Panc1 (cell line): Measurements from ENCODE around the gene TGM3. TPM values are rescaled to one million over a fixed set of nuclear protein-coding genes. Genes with fewer than 3 reads are reported as not detected.

ENCODE experiments used
- ATAC-seq: fragments of 200-7000 bp; cut with Tn5 transposase; 2 replicates; pipeline ENCODE4 v1.9.1; 2020; ENCODE audit warnings: mild to moderate bottlenecking, moderate library complexity
- BruUV-seq: library from RNA; stranded (reverse); fragments of 400-500 nt; replicated peaks from 2 replicates; lab custom pipeline; 2021; lab: Mats Ljungman, UMichigan
- CTCF ChIA-PET: fragments of 300-600 bp; sonication (Branson Sonifier 250); formaldehyde crosslinking; loops from one replicate; lab custom pipeline; 2022; ENCODE audit warnings: antibody characterized with exemption; lab: Charles Lee
- POLR2A ChIA-PET: fragments of 300-600 bp; sonication (Branson Sonifier 250); formaldehyde crosslinking; loops from one replicate; lab custom pipeline; 2022; ENCODE audit warnings: antibody characterized with exemption; lab: Charles Lee
- DNase-seq: peaks from one replicate; pipeline ENCODE4 v3.0.0-alpha.2; 2010; ENCODE audit warnings: low read depth, low spot score
- H3K27ac ChIP-seq: 2 replicates; pipeline ENCODE4 v1.5.1; 2011; ENCODE audit warnings: mild to moderate bottlenecking, low read length, inconsistent platforms
- H3K27me3 ChIP-seq: fragments of 200-500 bp; sonication (Bioruptor generic); 2 replicates; pipeline ENCODE4 v1.6.0; 2014; ENCODE audit warnings: low read length, inconsistent platforms; ENCODE audit not compliant: control insufficient read depth, insufficient read depth
- H3K36me3 ChIP-seq: fragments of 200-500 bp; sonication (Bioruptor generic); 2 replicates; pipeline ENCODE4 v1.5.1; 2014; ENCODE audit warnings: inconsistent platforms, mild to moderate bottlenecking, low read length, moderate library complexity; ENCODE audit not compliant: control insufficient read depth, insufficient read depth
- H3K4me1 ChIP-seq: 2 replicates; pipeline ENCODE4 v1.5.1; 2011; ENCODE audit warnings: inconsistent platforms, mild to moderate bottlenecking, low read length, moderate library complexity; ENCODE audit not compliant: control insufficient read depth, insufficient read depth
- H3K4me3 ChIP-seq, 2 experiments: 2 replicates each; pipeline ENCODE4 v1.5.1; 2011 to 2012; ENCODE audit warnings: low read depth in 2 of 2, low read length in 2 of 2, mild to moderate bottlenecking in 2 of 2, inconsistent platforms in 1 of 2, moderate library complexity in 1 of 2
- H3K9me3 ChIP-seq: fragments of 200-500 bp; sonication (Bioruptor generic); 2 replicates; pipeline ENCODE4 v1.5.1; 2014; ENCODE audit warnings: low read depth, mild to moderate bottlenecking, inconsistent platforms, low read length, moderate library complexity; ENCODE audit not compliant: control insufficient read depth, insufficient read depth
- POLR2AphosphoS5 ChIP-seq: IDR thresholded peaks from 2 replicates; pipeline ENCODE4 v1.6.1; 2012; ENCODE audit warnings: mild to moderate bottlenecking, low read depth, low read length, moderate library complexity
- SIN3A ChIP-seq: IDR thresholded peaks from 2 replicates; pipeline ENCODE4 v1.6.1; 2012; ENCODE audit warnings: low read depth, mild to moderate bottlenecking, low read length, moderate library complexity, borderline replicate concordance; ENCODE audit not compliant: insufficient read depth
- TCF7L2 ChIP-seq: IDR thresholded peaks from 2 replicates; pipeline ENCODE4 v1.6.1; 2011; ENCODE audit warnings: mild to moderate bottlenecking, low read depth, low read length, inconsistent platforms
- in situ Hi-C: cut with HindIII; loops from 2 replicates; pipeline ENCODE4 v1.10.0; 2016; ENCODE audit warnings: low sequenced_read_pairs, low pct_unique_long_range_greater_than_20kb
- intact Hi-C: fragments of 100-400 bp; cut with micrococcal nuclease; formaldehyde crosslinking; loops from one replicate; pipeline ENCODE4 v1.10.0; 2022; ENCODE audit not compliant: unreplicated experiment
- total RNA-seq: library from RNA; stranded (reverse); gene quantifications from one replicate; pipeline ENCODE4 v1.2.1, GENCODE V29; 2021; ENCODE audit not compliant: unreplicated experiment
- TF ChIP-seq, protein P1 (sequence below), 2 experiments: IDR thresholded peaks; 2 replicates each; pipeline ENCODE4 v1.6.1; 2011 to 2012; ENCODE audit warnings: low read depth in 2 of 2, control low read depth in 1 of 2, low read length in 1 of 2, mild to moderate bottlenecking in 1 of 2, moderate library complexity in 1 of 2; ENCODE audit not compliant: insufficient read depth in 1 of 2
- TF ChIP-seq, protein P2 (sequence below): fragments of 450-650 bp; IDR thresholded peaks from 2 replicates; pipeline ENCODE4 v1.5.1; 2017; ENCODE audit warnings: mild to moderate bottlenecking

The TGM3 gene
- total RNA-seq, 1 experiment from 2014 or later, result not detected

- TF ChIP-seq SIN3A (no peak), TCF7L2 (no peak), POLR2AphosphoS5 (no peak)
- TF ChIP-seq, protein P1, sequence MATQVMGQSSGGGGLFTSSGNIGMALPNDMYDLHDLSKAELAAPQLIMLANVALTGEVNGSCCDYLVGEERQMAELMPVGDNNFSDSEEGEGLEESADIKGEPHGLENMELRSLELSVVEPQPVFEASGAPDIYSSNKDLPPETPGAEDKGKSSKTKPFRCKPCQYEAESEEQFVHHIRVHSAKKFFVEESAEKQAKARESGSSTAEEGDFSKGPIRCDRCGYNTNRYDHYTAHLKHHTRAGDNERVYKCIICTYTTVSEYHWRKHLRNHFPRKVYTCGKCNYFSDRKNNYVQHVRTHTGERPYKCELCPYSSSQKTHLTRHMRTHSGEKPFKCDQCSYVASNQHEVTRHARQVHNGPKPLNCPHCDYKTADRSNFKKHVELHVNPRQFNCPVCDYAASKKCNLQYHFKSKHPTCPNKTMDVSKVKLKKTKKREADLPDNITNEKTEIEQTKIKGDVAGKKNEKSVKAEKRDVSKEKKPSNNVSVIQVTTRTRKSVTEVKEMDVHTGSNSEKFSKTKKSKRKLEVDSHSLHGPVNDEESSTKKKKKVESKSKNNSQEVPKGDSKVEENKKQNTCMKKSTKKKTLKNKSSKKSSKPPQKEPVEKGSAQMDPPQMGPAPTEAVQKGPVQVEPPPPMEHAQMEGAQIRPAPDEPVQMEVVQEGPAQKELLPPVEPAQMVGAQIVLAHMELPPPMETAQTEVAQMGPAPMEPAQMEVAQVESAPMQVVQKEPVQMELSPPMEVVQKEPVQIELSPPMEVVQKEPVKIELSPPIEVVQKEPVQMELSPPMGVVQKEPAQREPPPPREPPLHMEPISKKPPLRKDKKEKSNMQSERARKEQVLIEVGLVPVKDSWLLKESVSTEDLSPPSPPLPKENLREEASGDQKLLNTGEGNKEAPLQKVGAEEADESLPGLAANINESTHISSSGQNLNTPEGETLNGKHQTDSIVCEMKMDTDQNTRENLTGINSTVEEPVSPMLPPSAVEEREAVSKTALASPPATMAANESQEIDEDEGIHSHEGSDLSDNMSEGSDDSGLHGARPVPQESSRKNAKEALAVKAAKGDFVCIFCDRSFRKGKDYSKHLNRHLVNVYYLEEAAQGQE (IDR thresholded peaks at IDR 0.05; ENCODE audit: insufficient read depth in 1 of 2, low read depth in 2 of 2, low read length in 1 of 2), result no peak
- TF ChIP-seq, protein P2, sequence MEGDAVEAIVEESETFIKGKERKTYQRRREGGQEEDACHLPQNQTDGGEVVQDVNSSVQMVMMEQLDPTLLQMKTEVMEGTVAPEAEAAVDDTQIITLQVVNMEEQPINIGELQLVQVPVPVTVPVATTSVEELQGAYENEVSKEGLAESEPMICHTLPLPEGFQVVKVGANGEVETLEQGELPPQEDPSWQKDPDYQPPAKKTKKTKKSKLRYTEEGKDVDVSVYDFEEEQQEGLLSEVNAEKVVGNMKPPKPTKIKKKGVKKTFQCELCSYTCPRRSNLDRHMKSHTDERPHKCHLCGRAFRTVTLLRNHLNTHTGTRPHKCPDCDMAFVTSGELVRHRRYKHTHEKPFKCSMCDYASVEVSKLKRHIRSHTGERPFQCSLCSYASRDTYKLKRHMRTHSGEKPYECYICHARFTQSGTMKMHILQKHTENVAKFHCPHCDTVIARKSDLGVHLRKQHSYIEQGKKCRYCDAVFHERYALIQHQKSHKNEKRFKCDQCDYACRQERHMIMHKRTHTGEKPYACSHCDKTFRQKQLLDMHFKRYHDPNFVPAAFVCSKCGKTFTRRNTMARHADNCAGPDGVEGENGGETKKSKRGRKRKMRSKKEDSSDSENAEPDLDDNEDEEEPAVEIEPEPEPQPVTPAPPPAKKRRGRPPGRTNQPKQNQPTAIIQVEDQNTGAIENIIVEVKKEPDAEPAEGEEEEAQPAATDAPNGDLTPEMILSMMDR, result peak; percentile 72; the same call in 1 of the 2 replicates
- Histone ChIP-seq H3K9me3 (no peaks in the 10 kb centered on the region), H3K36me3 (no peaks in the 10 kb centered on the region), H3K4me3 (no peak overlapping the region), H3K27me3 (peaks cover 6% of the 10 kb centered on the region; the same call in 1 of the 2 replicates), H3K27ac (no peak overlapping the region), H3K4me1 (no peaks in the 10 kb centered on the region)
- in situ Hi-C loops, result no loop called here
- no peak for DNase-seq
- peak; percentile 81 for ATAC-seq
- ChIA-PET POLR2A (no interaction called here), CTCF (interaction anchor here (0.5 to 2.0 kb wide), 4 partner anchors 69 to 180 kb away, joined by 3 to 6 read pairs (median 4); no protein-coding TSS in a partner anchor)
- intact Hi-C loops, result no loop called here
- BruUV-seq, result no TSS peak
Observed at GRCh38 chr20:2387180-2387577, 91.4 kb downstream of the TGM3 start.

DNA sequence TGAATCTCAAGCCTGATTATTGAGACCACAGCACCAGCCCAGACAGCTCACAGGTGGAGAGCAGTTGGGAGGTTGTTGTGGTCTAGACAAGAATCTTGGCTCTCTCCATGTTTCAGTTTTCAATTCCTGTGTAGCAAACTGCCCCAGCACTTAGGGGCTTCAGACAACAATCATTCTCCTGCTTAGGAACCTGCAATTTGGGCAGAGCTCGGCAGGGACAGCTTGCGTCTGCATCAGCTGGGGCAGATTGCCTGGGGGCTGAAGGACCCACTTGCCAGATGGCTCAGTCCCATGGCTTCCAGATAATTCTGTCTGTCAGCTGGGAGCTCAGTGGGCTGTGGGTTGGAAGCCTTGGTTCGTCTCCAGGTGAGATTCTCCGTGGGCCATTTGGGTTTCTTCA is 91.8 kb downstream of the TGM3 start:
- Histone ChIP-seq H3K36me3 (no peaks in the 10 kb centered on the region), H3K4me3 (no peak overlapping the region), H3K9me3 (no peaks in the 10 kb centered on the region), H3K27me3 (peaks cover 6% of the 10 kb centered on the region; the same call in 1 of the 2 replicates), H3K4me1 (no peaks in the 10 kb centered on the region), H3K27ac (no peak overlapping the region)
- TF ChIP-seq, protein P2, result peak; percentile 41; the same call in 1 of the 2 replicates
- TF ChIP-seq SIN3A, result no peak
- POLR2A ChIA-PET, result no interaction called here
- DNase-seq, result no peak
- no TSS peak for BruUV-seq
- in situ Hi-C loops (no loop called here), intact Hi-C loops (no loop called here)
- CTCF ChIA-PET, result interaction anchor here (0.7 to 2.0 kb wide), 2 partner anchors 68 to 180 kb away, joined by 3 to 4 read pairs; no protein-coding TSS in a partner anchor
- ATAC-seq, result no peak

Other genes starting within 250 kb of the TGM3 start
- 27.6 TPM for gene STK35, start 194.2 kb upstream of the TGM3 start, total RNA-seq
- gene TGM6, start 84.9 kb downstream of the TGM3 start, total RNA-seq, result not detected
- 393 TPM for gene SNRPB, start 174.8 kb downstream of the TGM3 start, total RNA-seq
- gene ZNF343, start 212.9 kb downstream of the TGM3 start, total RNA-seq, result 13.4 TPM
- gene TMC2, start 240.6 kb downstream of the TGM3 start, total RNA-seq, result not detected